SU-DHL-6 (cell line): ENCODE measurements around the gene RFPL4AL1.
"Not testable (repeated sequence)": the region's sequence is repeated elsewhere in the genome, so short reads cannot be mapped to it uniquely, and the experiment has no call there.

Source experiments
- EZH2phosphoT487 ChIP-seq: fragments of 200-600 bp; sonication (generic), shearing (Covaris generic); conservative IDR thresholded peaks from 2 replicates; pipeline ENCODE4 v1.6.1; 2018; ENCODE audit warnings: mild to moderate bottlenecking, antibody characterized with exemption, low read length, moderate library complexity, mixed read lengths
- TF ChIP-seq, protein P1 (sequence below): fragments of 200-600 bp; sonication (generic); IDR thresholded peaks from one replicate; pipeline ENCODE4 v1.5.1; 2017; ENCODE audit warnings: antibody characterized with exemption, mild to moderate bottlenecking, low read length, moderate library complexity; ENCODE audit not compliant: insufficient read depth, poor library complexity, severe bottlenecking

DNA sequence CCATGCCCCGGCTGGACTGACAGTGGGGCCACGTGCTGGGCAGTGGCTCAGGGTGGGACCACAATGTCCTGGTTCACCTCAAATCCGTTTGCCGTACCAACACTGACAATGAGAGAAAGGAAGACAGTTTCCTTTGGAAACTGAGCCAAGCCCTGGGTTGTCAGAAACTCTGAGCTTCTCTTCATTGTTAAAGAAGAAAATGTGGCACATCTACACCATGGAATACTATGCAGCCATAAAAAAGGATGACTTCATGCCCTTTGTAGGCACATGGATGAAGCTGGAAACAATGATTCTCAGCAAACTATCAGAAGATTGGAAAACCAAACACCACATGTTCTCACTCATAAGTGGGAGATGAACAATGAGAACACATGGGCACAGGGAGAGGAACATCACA lies 12.1 kb upstream of the RFPL4AL1 start:
- TF ChIP-seq, protein P1, sequence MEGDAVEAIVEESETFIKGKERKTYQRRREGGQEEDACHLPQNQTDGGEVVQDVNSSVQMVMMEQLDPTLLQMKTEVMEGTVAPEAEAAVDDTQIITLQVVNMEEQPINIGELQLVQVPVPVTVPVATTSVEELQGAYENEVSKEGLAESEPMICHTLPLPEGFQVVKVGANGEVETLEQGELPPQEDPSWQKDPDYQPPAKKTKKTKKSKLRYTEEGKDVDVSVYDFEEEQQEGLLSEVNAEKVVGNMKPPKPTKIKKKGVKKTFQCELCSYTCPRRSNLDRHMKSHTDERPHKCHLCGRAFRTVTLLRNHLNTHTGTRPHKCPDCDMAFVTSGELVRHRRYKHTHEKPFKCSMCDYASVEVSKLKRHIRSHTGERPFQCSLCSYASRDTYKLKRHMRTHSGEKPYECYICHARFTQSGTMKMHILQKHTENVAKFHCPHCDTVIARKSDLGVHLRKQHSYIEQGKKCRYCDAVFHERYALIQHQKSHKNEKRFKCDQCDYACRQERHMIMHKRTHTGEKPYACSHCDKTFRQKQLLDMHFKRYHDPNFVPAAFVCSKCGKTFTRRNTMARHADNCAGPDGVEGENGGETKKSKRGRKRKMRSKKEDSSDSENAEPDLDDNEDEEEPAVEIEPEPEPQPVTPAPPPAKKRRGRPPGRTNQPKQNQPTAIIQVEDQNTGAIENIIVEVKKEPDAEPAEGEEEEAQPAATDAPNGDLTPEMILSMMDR = not testable (repeated sequence)
- TF ChIP-seq EZH2phosphoT487 = not testable (repeated sequence)
